ENCODE results near the gene RPTOR. TPM values are rescaled to one million over a fixed set of nuclear protein-coding genes. Genes with fewer than 3 reads are reported as not detected.

RPTOR gene
- total RNA-seq, 4 donors from 2014 or later: 23.6 to 37.0 (median 27.8) TPM

GRCh38 chr17:80712089-80712488, 167.5 kb downstream of the RPTOR start:
- ATAC-seq (ENCODE audit: low FRiP score) (no peak), DNase-seq (ENCODE audit: low spot score) (no peak)
- no peak for TF ChIP-seq CTCF (IDR thresholded peaks at IDR 0.05)

GRCh38 chr17:80712606-80713005, 168.0 kb downstream of the RPTOR start:
- ATAC-seq (ENCODE audit: low FRiP score) (no peak), DNase-seq (ENCODE audit: low spot score) (no peak)

GRCh38 chr17:80716986-80717719, 172.5 kb downstream of the RPTOR start:
- ATAC-seq (ENCODE audit: low FRiP score) (no peak), DNase-seq (ENCODE audit: low spot score) (no peak)
- no peak for TF ChIP-seq CTCF (IDR thresholded peaks at IDR 0.05)

More at GRCh38 chr17:80712606-80713005, 168.0 kb downstream of the RPTOR start:
- no peak for TF ChIP-seq CTCF (IDR thresholded peaks at IDR 0.05)

GRCh38 chr17:80717720-80718083, 173.1 kb downstream of the RPTOR start:
- TF ChIP-seq CTCF (IDR thresholded peaks at IDR 0.05): no peak
- DNase-seq (ENCODE audit: low spot score) (no peak), ATAC-seq (ENCODE audit: low FRiP score) (no peak)

GRCh38 chr17:80718428-80718827, 173.8 kb downstream of the RPTOR start:
- no peak for ATAC-seq (ENCODE audit: low FRiP score)
- no peak for TF ChIP-seq CTCF (IDR thresholded peaks at IDR 0.05)

GRCh38 chr17:80719449-80719848, 174.8 kb downstream of the RPTOR start:
- TF ChIP-seq CTCF (IDR thresholded peaks at IDR 0.05): no peak
- ATAC-seq (ENCODE audit: low FRiP score) (no peak), DNase-seq (ENCODE audit: low spot score) (no peak)

More at GRCh38 chr17:80718428-80718827, 173.8 kb downstream of the RPTOR start:
- DNase-seq (ENCODE audit: low spot score): no peak
